ENCODE results near the gene NAB2. TPM values are rescaled to one million over a fixed set of nuclear protein-coding genes. Genes with fewer than 3 reads are reported as not detected.

NAB2 gene
- total RNA-seq, 4 donors from 2014 or later: 44.1 to 89.6 (median 64.6) TPM

GRCh38 chr12:57044889-57045288 is 44.0 kb upstream of the NAB2 start:
- WGBS, 2 donors: 91 to 93% methylated on average over 3 of the region's 3 CpGs
- intact Hi-C loops (cut with DNase I; ENCODE audit: low total_unique reads): no loop called here
- TF ChIP-seq, protein P1, sequence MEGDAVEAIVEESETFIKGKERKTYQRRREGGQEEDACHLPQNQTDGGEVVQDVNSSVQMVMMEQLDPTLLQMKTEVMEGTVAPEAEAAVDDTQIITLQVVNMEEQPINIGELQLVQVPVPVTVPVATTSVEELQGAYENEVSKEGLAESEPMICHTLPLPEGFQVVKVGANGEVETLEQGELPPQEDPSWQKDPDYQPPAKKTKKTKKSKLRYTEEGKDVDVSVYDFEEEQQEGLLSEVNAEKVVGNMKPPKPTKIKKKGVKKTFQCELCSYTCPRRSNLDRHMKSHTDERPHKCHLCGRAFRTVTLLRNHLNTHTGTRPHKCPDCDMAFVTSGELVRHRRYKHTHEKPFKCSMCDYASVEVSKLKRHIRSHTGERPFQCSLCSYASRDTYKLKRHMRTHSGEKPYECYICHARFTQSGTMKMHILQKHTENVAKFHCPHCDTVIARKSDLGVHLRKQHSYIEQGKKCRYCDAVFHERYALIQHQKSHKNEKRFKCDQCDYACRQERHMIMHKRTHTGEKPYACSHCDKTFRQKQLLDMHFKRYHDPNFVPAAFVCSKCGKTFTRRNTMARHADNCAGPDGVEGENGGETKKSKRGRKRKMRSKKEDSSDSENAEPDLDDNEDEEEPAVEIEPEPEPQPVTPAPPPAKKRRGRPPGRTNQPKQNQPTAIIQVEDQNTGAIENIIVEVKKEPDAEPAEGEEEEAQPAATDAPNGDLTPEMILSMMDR (IDR thresholded peaks at IDR 0.05): no peak
- no peak for TF ChIP-seq POLR2A (IDR thresholded peaks at IDR 0.05)
- no peak overlapping the region for H3K4me3 ChIP-seq (ENCODE audit: low read depth, poor library complexity, severe bottlenecking)
- no peak for DNase-seq (ENCODE audit: low spot score in 2 of 2)

GRCh38 chr12:57046086-57046791 is 42.7 kb upstream of the NAB2 start:
- no peak overlapping the region for H3K4me3 ChIP-seq (ENCODE audit: low read depth, poor library complexity, severe bottlenecking)
- DNase-seq (ENCODE audit: low spot score in 2 of 2): no peak
- WGBS, 2 donors: 53 to 60% methylated on average over 6 of the region's 6 CpGs
- TF ChIP-seq, protein P1 (IDR thresholded peaks at IDR 0.05): no peak
- TF ChIP-seq POLR2A (IDR thresholded peaks at IDR 0.05): no peak
- intact Hi-C loops (cut with DNase I; ENCODE audit: low total_unique reads): no loop called here

- H3K4me3 ChIP-seq (ENCODE audit: low read depth, poor library complexity, severe bottlenecking): no peak overlapping the region
- TF ChIP-seq, protein P1 (IDR thresholded peaks at IDR 0.05): no peak
- no peak for TF ChIP-seq POLR2A (IDR thresholded peaks at IDR 0.05)
- WGBS, 2 donors: 76 to 78% methylated on average over 10 of the region's 10 CpGs
- intact Hi-C loops (cut with DNase I; ENCODE audit: low total_unique reads): no loop called here
- DNase-seq (ENCODE audit: low spot score in 2 of 2): no peak
Measured at GRCh38 chr12:57046947-57047890, 41.7 kb upstream of the NAB2 start.

DNA sequence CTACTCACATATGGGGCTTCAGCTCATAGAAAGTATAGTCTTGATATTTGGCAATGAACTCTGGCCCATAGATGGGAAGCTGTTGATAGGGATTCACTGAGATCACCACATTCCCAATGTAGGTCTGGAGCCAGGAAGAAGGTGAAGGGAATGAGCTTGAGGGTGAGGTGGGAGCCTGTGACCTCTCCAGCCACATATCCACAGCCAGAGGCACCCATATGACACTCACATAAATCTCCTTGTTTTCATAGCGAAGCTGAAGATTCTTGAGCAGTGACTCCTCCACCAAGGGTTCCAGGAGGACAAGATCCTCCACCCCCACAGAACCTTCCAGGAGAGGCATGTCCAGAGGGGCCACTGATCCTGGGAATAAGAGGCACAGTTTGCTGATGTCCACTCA is 40.9 kb upstream of the NAB2 start:
- no peak overlapping the region for H3K4me3 ChIP-seq (ENCODE audit: low read depth, poor library complexity, severe bottlenecking)
- TF ChIP-seq, protein P1 (IDR thresholded peaks at IDR 0.05): no peak
- no peak for TF ChIP-seq POLR2A (IDR thresholded peaks at IDR 0.05)
- 71 to 90% methylated on average over 1 of the region's 1 CpG for WGBS, 2 donors
- DNase-seq (ENCODE audit: low spot score in 2 of 2): no peak
- intact Hi-C loops (cut with DNase I; ENCODE audit: low total_unique reads): no loop called here

- intact Hi-C loops (cut with DNase I; ENCODE audit: low total_unique reads): no loop called here
- no peak for TF ChIP-seq POLR2A (IDR thresholded peaks at IDR 0.05)
- TF ChIP-seq, protein P1 (IDR thresholded peaks at IDR 0.05): no peak
- 92% methylated on average over 1 of the region's 1 CpG for WGBS, 2 donors
- no peak for DNase-seq (ENCODE audit: low spot score in 2 of 2)
- no peak overlapping the region for H3K4me3 ChIP-seq (ENCODE audit: low read depth, poor library complexity, severe bottlenecking)
Measured at GRCh38 chr12:57048423-57049118, 40.3 kb upstream of the NAB2 start.
